NCI-H2029 (cell line): Measurements from ENCODE around the gene DACH1.

Source experiments
- DNase-seq: peaks from one replicate; lab custom pipeline; 2025; lab: John Stamatoyannopoulos, UW

Gene DACH1

DNA sequence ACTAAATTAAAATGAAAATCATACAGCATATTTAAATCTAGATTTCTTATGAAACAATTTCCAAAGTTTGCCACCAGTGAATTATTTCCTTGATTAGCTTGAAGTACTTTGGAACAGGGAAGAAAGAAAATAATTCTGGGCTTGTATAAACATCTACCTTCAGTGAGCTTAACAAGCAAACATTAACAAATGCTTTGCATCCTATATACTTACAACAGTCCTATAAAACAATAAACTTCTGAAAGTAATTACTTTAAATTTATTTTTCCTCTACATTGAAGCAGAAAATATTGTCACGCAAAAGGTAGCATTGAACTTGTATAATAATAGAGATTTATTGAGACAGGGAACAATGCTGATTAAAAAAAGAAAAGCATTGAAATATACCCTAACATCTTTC lies 164.8 kb downstream of the DACH1 start:
- DNase-seq: no peak

DNA sequence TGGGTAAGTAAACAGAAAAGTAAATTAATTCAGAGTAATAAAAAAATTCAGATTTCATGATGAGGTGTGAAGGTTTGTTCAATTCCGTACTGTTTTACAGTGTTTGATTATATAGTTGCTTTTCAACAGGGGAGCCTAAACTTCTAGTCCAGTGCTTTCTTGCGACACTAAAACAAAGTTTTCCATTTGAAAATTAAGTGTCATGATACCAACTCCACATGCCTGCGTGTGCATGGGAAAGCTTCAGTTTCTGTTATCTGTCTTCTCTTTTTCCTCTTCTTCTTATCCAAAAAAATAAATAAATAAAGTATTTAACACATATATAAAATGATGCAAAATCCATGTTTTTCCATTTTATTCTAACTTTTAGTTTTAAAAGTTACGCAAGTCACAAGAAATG lies 165.3 kb downstream of the DACH1 start:
- DNase-seq: no peak

DNA sequence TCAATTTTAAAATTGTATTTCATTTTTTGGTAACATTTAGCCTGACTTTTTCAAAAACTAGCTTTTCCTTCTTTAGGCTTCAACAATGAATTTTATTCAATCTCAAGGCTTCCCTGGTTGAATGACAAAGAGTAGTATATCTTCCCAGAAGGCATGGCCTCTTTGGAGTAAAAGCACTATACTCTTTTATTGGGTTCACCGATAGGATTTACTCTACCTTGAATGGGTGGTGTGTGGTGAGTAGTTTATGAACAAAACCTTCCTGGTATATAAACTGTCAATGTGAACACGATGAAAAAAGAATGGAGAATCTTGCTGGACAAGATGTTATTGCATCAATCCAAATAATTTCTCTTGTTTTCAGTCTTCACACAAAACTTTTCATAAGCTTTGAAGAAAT lies 167.7 kb downstream of the DACH1 start:
- no peak for DNase-seq

DNA sequence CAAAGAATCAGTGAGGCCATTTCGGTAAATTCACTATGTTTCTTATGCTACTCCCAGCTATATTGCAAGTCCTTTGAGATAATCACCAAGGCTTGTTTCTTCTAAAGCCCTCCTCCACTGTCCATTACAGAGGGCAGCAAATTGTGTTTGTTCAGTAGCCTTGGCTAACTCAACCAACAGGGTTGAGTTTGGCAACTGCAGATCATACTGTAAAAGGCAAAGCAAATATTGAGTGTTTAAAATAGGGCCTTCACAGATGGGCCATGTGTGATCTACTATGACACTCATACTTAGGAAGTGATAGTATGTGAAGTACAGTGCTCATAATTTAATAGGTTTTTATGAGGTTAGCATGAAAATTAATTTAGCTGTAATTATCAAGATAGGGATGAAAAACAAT lies 171.3 kb downstream of the DACH1 start:
- no peak for DNase-seq

DNA sequence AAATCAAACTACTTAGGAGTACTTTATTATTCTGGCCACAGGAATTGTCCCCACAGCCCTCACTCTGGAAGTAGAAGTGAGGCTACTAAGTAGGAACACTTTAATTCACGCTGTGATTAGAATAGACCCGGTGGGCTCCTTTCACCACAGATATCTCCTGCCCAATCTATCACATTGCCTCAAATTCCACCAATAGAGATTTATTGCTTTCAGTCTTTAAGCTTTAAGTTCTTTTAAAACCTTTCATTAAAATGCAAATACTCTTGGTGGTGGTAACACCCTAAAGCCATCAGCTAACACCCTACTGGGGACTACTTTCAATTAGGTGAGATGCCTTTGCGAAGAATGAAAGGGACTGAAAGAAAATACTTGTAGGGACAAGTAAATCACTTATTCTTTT lies 181.9 kb downstream of the DACH1 start:
- DNase-seq: no peak

DNA sequence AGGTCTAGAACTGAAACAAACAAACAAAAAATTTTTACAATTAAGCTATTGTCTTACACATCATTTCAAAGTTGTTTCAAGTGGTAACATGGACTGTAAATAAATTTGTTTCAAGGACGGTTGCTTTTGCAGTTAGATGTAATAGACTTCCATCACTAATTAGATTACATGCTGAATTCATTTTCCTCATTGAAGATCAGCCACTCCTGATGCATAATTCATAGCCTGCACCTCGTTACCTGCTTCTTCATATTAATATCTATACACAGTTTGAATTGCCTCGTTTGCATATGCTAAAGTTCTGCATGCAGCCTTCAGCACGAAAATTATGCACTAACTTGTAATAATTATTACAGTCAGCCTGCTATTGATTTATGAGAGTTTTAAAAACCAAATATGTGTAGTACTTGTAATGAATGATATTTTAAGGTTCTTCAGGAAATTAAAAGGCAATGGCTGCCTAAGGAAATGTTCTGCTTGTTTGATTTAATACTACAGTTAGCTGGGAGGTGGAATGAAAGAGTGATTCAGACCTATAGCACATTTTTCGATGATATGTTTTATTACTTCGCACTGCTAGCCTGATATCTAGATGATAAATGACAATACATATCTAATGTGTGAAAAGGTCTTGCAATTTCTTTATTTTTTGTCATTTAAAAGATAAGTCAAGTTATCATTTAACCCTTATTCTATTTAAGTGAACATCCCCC lies 184.9 kb downstream of the DACH1 start:
- DNase-seq: no peak

DNA sequence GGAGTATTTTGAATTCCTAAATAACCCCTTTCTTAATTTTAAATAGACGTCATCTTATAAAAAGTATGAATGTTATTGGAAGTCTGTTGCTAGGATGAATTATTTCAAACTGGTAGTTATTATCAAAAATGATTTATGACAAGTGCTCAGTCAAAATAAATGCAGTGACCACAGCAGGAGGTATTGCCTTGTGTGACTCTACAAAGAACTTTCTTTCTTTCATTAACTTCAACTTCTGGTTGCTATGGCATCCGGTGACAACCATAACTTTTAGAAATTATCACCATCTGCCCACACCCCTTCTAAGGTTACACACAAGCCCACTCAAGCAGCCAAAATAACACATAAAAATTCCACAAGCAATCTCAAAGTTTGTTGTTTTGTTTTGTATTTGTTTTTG lies 189.9 kb downstream of the DACH1 start:
- no peak for DNase-seq

DNA sequence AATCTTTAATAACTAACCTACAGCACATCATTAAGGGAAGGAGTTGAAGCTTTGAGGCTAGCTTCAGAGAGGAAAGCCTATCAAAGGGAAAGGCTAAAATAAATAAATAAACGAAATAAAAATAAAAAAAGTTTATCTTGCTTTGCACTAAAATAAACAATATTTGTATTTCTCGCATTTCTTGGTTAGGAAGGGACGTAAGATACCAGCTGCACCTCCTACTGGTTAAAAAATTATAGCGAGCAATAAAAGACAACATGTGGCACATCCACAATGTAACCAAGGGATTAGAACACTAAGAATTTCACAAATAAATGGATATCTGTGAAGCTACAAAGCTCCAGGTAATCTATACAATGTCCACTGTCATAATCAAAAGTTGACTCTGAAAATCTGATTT lies 194.5 kb downstream of the DACH1 start:
- no peak for DNase-seq

DNA sequence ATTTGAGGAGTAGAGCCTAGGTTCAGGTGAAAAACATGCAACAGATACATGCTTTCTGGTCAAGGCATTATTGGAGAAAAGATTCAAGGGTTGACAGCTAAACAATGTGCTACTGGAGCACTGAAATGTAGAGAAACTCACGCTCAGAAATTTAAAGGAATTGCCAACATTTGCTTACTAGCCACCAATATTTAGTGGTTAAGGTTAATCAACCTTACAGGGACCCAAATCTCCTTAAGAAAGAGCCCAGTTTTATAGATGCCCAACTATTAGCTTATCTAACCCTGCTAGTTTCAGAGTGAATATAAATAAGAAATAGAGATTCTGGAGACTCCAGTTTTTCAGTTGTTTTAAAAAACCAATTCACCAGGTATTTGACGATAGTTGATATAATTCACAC lies 203.6 kb downstream of the DACH1 start:
- no peak for DNase-seq

DNA sequence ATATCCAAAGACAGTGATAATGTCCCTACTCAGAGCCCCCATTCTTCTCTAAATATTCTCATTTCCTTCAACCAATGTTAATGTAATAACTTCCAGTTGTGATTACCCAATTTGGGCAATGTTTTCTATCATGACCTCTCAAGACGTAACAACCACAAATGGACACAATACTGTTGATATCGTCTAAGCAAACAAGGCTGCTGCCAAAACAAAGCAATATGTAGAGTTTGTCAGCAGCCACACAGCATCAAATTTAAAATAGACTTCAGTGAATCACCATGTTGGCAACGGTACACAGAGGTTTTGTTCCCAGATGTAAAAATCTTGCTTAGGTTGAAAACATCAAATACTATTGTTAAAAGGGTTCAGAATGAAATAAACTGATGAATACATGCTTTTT lies 205.1 kb downstream of the DACH1 start:
- no peak for DNase-seq

DNA sequence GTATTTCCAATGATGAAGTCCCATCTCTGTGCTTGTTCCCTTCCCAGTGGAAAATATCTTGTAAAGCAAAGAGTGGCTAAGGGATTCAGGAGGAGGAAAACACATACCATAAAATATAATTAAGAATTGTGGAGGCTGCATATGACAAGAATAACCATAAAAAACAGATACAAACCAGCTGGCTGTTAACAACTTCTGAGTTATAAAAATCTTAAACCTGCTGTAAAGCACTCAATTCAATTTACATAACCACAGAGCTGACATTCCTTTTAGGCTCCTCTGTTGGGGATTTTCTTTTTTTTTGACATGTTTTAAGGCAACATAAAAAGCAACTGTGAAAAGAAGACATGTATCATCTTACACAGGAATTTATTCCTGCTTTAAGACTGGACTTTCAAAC lies 207.6 kb downstream of the DACH1 start:
- no peak for DNase-seq

DNA sequence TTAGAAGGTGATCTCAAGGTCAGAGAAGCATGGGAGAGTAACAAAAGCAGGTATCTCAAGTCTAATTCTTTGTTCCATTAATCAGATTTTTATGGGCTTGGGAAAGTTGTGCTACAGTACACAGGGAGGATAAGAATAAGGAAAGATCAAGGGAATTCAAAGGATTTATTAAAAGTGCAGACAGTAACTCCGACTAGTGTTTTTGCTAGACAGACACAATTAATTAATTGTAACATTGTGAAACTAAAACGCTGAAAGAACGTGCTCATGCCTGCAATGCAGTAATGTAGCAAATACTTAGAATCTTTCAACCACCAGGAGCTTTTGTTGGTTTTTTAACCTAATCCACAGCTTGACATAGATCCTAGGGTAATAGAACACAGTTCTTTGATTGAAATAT lies 221.5 kb downstream of the DACH1 start:
- no peak for DNase-seq

DNA sequence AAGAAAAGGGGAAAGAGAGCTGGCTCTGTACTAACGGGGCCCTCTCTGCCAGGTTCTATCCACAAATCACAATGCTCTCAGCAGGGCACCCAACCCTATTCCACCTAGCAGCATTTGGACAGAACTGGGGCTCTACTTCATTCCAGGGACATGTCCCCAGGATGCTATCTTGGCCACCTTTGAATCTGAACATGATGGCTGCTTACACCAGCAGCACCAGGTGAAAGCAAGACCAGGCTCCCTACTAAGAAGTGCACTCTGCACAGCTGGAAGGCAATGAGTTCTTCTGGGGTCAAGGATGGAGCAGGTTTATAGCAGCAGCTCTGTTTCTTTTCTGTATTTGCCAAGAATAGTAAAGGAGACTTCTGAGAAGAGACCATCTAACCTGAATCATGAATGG lies 222.4 kb downstream of the DACH1 start:
- DNase-seq: no peak

DNA sequence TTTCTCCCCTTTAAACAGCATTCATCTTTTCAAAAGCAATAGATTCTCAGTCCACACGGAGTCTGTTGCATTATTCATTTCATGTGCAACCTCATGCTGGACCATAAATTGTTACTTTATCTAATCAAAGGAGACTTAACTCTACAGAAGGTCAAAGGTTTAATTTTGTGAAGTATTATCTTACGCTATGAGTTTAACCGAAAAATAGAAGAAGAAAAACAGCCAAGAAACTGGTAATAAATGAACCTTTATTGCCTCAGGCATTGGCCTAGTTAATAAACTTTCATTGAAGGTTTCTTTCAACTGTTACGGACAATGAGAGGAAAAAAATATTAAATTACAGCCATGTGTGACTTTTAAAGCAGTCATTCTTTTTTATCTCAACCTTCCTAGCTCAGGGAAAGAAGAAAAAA lies 223.6 kb downstream of the DACH1 start:
- no peak for DNase-seq

DNA sequence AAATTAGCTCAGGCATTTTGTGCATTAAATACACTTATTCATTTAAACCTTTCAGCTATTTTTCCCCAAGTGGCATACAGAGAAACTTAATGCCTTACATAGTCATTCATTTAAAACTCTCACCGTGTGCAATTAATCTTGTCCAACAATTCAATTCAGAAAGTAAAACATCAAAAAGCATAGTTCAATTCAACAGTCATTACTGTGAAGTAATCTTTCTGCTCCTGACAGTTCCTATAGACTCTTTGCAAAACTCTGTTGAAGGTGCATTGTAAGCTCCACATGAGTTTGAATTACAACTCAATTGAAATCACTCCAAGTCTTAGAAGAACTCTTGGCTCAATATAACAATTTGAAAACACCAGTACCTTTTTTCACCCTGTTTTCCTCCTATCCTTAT lies 228.3 kb downstream of the DACH1 start:
- no peak for DNase-seq

DNA sequence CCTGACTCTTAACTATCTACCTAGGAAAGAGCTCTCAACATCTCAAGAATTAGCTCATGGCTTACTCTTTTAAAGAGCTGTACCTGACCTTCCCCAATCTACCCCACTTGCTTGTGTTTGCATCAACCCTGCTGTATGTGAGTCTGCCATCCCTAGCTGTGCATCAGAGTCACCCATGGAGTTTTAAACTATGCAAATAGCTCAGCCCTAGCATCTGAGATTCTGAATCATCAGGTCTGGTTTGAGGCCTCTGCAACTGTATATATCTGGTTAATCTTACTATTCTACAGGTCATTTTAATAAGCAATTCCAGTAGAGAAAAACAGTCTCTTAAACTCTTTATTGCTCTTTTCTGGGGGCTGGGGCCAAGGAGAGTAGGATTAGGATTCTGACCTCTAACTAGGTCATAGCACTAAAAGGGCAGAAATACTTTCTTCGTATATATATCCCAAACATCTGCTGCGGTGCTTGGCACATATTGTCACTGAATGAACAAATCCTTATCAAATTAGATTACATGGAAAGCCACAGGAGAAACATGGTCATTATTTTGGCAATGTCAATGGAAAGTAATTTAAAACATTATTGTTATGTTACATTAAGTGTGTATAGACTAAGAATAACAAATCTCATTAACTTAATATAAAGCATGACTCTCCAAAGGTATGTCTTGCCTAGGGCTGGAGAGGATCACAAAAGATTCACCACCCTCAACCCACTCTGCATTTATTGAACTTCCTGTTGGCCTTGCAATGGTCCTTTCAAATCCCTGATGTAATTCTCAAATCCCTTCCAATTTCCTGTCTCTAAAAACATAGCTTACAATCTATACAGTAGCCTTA lies 232.2 kb downstream of the DACH1 start:
- no peak for DNase-seq

DNA sequence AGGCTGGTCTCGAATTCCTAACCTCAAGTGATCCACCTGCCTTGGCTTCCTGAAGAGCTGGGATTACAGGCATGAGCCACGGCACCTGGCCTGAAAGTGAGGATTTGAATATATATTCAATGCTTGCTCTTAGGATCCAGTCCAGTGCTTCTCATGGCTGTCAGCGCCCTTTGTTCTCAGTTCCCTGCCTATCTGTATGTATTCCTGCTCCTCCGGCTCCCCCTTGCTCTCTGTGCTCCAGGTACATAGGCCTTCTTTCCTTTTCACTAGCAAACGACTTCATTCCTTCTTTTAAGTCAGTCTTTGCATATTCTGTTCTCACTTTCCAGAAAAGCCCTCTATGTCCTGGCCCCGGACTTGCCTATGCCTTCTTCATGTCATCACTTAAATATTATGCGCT lies 232.8 kb downstream of the DACH1 start:
- no peak for DNase-seq

DNA sequence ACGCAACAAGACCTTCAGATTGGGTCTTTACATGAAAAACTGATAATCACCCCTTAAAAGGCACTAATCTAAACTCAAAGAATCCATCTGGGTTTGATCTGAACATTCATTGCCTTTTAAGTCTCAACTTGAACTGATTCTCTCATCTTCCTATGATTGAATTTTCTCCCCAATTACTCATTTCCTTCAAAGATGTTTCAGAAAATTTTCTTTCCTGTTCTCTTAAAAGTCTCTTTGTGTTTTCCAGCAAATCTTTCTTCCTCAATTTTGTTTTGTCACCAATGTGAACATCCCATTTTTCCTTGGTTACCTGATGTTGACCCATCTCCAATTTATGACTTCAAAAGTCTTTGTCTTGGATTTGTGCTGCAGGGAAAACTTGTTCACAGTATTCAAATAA lies 234.3 kb downstream of the DACH1 start:
- no peak for DNase-seq

DNA sequence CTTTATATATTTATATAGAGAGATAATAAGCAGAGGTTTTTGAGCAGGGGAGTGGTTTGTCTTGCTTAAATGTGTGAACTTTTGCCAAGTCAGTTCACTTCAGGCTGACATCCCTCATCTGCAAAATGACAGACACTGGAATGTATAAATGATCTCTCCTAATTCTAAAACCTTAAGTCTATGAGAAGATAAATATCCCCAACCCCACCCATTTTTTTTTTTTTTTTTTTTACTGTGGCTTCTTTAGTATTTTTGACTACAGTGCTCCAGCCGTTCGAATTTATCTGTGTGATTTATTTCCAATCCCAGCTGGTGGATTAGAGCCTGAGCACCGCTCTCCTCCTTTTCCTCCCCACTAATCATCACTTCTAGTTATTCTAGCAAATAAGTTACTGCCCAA lies 234.8 kb downstream of the DACH1 start:
- DNase-seq: no peak

DNA sequence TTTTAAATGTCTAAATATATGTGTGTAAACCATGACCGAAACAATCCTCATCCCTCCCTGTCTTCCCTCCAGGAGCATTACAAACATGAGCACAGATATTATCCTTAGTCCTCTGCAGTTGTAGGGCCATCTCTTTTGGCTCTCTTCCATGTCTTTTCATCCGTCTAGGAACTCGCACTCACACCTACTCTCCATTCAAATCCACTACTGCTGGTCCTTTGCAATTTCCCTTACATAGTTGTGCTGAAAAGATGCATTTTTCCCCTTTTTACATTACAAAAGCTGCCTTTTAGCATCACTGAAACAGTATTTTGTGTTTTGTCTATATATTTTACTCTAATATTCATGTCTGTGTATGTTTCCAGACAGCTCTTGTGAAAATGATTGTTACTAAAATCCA lies 237.8 kb downstream of the DACH1 start:
- no peak for DNase-seq

DNA sequence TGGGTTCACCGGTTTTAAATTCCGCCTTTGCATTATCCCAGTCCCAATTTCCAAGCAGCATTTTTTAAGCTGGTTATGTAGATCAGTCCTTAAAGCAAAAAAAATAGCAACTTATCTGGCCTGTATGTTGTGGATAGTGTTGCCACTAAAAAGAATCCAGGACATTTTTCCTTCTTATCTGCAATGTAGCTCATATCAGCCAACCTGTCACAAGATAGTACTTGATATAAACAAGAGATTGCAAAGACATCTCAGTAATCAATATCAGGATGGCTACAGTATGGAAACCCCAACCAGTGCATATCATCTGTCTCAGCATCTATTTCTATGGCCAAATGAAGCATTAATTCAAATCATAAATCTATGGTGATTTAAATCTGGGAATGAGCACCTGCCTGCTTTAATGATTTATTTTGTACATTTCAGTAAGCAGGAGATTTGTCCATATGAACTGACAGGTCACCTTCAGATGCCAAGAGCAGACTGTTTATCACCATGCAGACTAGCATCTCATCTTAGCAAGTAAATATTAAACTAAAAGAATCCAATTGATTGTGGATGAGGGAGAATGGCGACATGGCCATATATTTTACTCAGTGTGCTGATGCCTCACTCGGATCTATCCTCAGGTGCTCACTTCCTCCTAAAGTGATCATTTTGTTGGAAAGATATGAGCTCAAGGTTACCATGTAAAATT lies 240.4 kb downstream of the DACH1 start:
- no peak for DNase-seq

DNA sequence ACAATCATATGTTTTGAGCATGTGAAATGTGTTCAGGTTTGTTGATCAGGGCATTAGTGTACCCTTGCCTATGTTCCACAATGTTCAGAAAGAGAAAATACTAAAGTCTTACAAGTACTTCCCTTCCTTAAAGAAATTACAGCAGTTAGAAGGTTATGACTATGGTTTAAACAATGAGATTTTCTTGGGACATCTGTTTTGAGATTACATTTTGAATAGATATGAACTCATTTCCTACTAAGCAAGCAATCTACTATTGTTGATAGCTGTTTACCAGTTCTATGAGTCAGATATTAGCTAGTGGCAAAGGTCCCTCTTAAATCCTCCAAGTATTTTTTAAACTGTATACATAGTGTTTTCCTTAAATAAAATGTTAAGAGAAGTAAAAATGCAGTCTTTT lies 241.3 kb downstream of the DACH1 start:
- DNase-seq: no peak
